ENCODE results near the gene C2CD4A. TPM values are rescaled to one million over a fixed set of nuclear protein-coding genes. Genes with fewer than 3 reads are reported as not detected.

The C2CD4A gene
- total and polyA plus RNA-seq, 4 donors, result under 0.01 to 0.02 TPM; not detected in 2

DNA sequence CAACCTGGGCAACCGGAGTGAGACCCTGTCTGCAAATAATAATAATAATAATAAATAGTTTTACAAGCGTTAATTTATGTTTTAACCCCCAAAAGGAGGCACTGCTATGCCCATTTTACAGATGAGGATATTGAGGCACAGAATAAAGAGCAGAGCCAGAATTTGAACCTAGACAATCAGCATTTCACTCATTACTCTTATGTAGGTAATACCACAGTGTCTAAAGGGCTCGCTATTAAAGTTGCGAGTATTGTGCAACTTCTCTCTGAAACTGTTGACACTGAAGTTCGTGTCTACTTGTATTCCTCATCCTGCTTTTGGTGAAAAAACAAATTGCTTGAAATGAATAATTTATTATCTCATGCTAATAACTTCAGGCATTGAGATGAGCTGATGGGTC, 2.8 kb downstream of the C2CD4A start:
- Histone ChIP-seq H3K36me3 (ENCODE audit: control insufficient read depth in 4 of 4, insufficient read depth in 3 of 4, low read depth in 1 of 4, low read length in 3 of 4) (no peaks in the 10 kb centered on the region), H3K4me1 (ENCODE audit: control insufficient read depth in 4 of 4, insufficient read depth in 4 of 4, low read length in 3 of 4) (peaks cover 7 to 23% (median 16%) of the 10 kb centered on the region in 4 donors), H3K4me3 (ENCODE audit: low read depth in 1 of 3, low read length in 3 of 3) (no peak overlapping the region), H3K9ac (ENCODE audit: low read depth in 1 of 2, low read length in 2 of 2) (no peak overlapping the region), H3K27me3 (ENCODE audit: control insufficient read depth in 4 of 4, insufficient read depth in 4 of 4, low read length in 3 of 4) (no peaks in the 10 kb centered on the region), H3K9me3 (ENCODE audit: control insufficient read depth in 4 of 4, low read length in 3 of 4) (no peaks in the 10 kb centered on the region), H3K27ac (ENCODE audit: low read depth in 1 of 2, low read length in 2 of 2) (no peak overlapping the region)
- no peak for TF ChIP-seq HNF4G (IDR thresholded peaks at IDR 0.05)
- TF ChIP-seq RAD21 (IDR thresholded peaks at IDR 0.05), result no peak
- TF ChIP-seq, protein P1, sequence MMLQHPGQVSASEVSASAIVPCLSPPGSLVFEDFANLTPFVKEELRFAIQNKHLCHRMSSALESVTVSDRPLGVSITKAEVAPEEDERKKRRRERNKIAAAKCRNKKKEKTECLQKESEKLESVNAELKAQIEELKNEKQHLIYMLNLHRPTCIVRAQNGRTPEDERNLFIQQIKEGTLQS (IDR thresholded peaks at IDR 0.05), result no peak
- TF ChIP-seq, protein P2, sequence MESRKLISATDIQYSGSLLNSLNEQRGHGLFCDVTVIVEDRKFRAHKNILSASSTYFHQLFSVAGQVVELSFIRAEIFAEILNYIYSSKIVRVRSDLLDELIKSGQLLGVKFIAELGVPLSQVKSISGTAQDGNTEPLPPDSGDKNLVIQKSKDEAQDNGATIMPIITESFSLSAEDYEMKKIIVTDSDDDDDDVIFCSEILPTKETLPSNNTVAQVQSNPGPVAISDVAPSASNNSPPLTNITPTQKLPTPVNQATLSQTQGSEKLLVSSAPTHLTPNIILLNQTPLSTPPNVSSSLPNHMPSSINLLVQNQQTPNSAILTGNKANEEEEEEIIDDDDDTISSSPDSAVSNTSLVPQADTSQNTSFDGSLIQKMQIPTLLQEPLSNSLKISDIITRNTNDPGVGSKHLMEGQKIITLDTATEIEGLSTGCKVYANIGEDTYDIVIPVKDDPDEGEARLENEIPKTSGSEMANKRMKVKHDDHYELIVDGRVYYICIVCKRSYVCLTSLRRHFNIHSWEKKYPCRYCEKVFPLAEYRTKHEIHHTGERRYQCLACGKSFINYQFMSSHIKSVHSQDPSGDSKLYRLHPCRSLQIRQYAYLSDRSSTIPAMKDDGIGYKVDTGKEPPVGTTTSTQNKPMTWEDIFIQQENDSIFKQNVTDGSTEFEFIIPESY (IDR thresholded peaks at IDR 0.05), result no peak
- no peak for TF ChIP-seq FOXA1 (IDR thresholded peaks at IDR 0.05)
- TF ChIP-seq NR2F2 (IDR thresholded peaks at IDR 0.05), result no peak
- no peak for TF ChIP-seq HNF4A (conservative IDR thresholded peaks at IDR 0.05)
- TF ChIP-seq FOXA2 (IDR thresholded peaks at IDR 0.05), result no peak
- no peak for TF ChIP-seq EGR1 (IDR thresholded peaks at IDR 0.05; ENCODE audit: low read depth in 2 of 2)
- TF ChIP-seq YY1 (IDR thresholded peaks at IDR 0.05), result no peak
- no peak for TF ChIP-seq TAF1 (conservative IDR thresholded peaks at IDR 0.05)
- TF ChIP-seq, protein P3, sequence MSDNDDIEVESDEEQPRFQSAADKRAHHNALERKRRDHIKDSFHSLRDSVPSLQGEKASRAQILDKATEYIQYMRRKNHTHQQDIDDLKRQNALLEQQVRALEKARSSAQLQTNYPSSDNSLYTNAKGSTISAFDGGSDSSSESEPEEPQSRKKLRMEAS (IDR thresholded peaks at IDR 0.05), result no peak
- TF ChIP-seq, protein P4, sequence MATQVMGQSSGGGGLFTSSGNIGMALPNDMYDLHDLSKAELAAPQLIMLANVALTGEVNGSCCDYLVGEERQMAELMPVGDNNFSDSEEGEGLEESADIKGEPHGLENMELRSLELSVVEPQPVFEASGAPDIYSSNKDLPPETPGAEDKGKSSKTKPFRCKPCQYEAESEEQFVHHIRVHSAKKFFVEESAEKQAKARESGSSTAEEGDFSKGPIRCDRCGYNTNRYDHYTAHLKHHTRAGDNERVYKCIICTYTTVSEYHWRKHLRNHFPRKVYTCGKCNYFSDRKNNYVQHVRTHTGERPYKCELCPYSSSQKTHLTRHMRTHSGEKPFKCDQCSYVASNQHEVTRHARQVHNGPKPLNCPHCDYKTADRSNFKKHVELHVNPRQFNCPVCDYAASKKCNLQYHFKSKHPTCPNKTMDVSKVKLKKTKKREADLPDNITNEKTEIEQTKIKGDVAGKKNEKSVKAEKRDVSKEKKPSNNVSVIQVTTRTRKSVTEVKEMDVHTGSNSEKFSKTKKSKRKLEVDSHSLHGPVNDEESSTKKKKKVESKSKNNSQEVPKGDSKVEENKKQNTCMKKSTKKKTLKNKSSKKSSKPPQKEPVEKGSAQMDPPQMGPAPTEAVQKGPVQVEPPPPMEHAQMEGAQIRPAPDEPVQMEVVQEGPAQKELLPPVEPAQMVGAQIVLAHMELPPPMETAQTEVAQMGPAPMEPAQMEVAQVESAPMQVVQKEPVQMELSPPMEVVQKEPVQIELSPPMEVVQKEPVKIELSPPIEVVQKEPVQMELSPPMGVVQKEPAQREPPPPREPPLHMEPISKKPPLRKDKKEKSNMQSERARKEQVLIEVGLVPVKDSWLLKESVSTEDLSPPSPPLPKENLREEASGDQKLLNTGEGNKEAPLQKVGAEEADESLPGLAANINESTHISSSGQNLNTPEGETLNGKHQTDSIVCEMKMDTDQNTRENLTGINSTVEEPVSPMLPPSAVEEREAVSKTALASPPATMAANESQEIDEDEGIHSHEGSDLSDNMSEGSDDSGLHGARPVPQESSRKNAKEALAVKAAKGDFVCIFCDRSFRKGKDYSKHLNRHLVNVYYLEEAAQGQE (IDR thresholded peaks at IDR 0.05), result no peak
- no peak for DNase-seq (ENCODE audit: low spot score)
- WGBS, result 56% methylated on average over 5 of the region's 5 CpGs

DNA sequence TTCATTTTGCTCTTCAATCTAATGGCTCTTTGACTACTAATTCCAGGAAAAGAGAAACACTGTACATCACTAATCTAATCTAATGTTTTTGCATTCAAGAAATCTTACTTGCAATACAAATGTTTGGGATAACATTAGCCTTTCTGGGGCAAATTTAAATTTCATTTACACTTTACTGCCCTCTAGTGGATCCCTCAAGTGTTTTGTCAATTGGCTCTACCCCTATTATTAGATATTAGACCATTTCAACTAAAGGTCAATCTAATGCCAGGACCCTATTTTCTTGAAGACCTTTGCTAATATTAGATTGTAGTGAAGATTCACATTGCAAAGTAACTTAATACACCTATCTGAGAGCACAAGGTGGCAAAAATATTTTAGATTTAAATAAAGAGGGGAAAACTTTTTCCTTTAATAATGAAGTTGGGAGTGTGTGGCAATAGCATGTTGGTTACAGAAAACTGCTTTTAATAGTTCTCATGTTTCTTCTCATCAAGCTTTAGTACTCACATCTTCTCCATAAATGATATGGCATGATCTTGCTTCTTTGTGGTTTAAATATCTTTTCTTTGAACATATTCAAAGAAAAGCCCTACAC, 5.0 kb downstream of the C2CD4A start:
- H3K27ac ChIP-seq (ENCODE audit: low read depth in 1 of 2, low read length in 2 of 2), result no peak overlapping the region
- TF ChIP-seq HNF4A (conservative IDR thresholded peaks at IDR 0.05), result no peak
- no peak for TF ChIP-seq TAF1 (conservative IDR thresholded peaks at IDR 0.05)
- no peak for TF ChIP-seq GABPA (IDR thresholded peaks at IDR 0.05 in 1 of 2, conservative IDR thresholded peaks at IDR 0.05 in 1 of 2)
- TF ChIP-seq FOXA1 (IDR thresholded peaks at IDR 0.05), result no peak
- TF ChIP-seq NR2F2 (IDR thresholded peaks at IDR 0.05), result no peak
- TF ChIP-seq HNF4G (IDR thresholded peaks at IDR 0.05), result no peak
- TF ChIP-seq, protein P4 (IDR thresholded peaks at IDR 0.05), result no peak
- TF ChIP-seq FOXA2 (IDR thresholded peaks at IDR 0.05), result no peak
- no peak for TF ChIP-seq SP1 (IDR thresholded peaks at IDR 0.05)
- TF ChIP-seq EGR1 (IDR thresholded peaks at IDR 0.05; ENCODE audit: low read depth in 2 of 2), result no peak
- peak; percentile 84 to 86 for TF ChIP-seq RAD21 (IDR thresholded peaks at IDR 0.05)
- TF ChIP-seq, protein P5, sequence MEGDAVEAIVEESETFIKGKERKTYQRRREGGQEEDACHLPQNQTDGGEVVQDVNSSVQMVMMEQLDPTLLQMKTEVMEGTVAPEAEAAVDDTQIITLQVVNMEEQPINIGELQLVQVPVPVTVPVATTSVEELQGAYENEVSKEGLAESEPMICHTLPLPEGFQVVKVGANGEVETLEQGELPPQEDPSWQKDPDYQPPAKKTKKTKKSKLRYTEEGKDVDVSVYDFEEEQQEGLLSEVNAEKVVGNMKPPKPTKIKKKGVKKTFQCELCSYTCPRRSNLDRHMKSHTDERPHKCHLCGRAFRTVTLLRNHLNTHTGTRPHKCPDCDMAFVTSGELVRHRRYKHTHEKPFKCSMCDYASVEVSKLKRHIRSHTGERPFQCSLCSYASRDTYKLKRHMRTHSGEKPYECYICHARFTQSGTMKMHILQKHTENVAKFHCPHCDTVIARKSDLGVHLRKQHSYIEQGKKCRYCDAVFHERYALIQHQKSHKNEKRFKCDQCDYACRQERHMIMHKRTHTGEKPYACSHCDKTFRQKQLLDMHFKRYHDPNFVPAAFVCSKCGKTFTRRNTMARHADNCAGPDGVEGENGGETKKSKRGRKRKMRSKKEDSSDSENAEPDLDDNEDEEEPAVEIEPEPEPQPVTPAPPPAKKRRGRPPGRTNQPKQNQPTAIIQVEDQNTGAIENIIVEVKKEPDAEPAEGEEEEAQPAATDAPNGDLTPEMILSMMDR (IDR thresholded peaks at IDR 0.05; ENCODE audit: low read depth, low read length, missing input control), result peak; percentile 66
- TF ChIP-seq RXRA (IDR thresholded peaks at IDR 0.05), result no peak
- TF ChIP-seq, protein P3 (IDR thresholded peaks at IDR 0.05), result no peak
- no peak for TF ChIP-seq JUND (IDR thresholded peaks at IDR 0.05)
- H3K36me3 ChIP-seq (ENCODE audit: control insufficient read depth in 4 of 4, insufficient read depth in 3 of 4, low read depth in 1 of 4, low read length in 3 of 4), result no peaks in the 10 kb centered on the region
- H3K9me3 ChIP-seq (ENCODE audit: control insufficient read depth in 4 of 4, low read length in 3 of 4), result no peaks in the 10 kb centered on the region
- H3K4me3 ChIP-seq (ENCODE audit: low read depth in 1 of 3, low read length in 3 of 3), result no peak overlapping the region
- peaks cover 7 to 23% (median 14%) of the 10 kb centered on the region in 4 donors for H3K4me1 ChIP-seq (ENCODE audit: control insufficient read depth in 4 of 4, insufficient read depth in 4 of 4, low read length in 3 of 4)
- H3K27me3 ChIP-seq (ENCODE audit: control insufficient read depth in 4 of 4, insufficient read depth in 4 of 4, low read length in 3 of 4), result no peaks in the 10 kb centered on the region
- no peak overlapping the region for H3K9ac ChIP-seq (ENCODE audit: low read depth in 1 of 2, low read length in 2 of 2)
- DNase-seq (ENCODE audit: low spot score), result no peak
